OCI-LY1 (cell line): Measurements from ENCODE around the gene RANBP1.

Source experiments
- CTCF ChIP-seq: fragments of 200-600 bp; sonication (generic), shearing (Covaris generic); IDR thresholded peaks from 2 replicates; pipeline ENCODE4 v1.5.1; 2017; ENCODE audit warnings: mild to moderate bottlenecking, antibody characterized with exemption, low read length, moderate library complexity, mixed read lengths
- EZH2 ChIP-seq: fragments of 200-600 bp; sonication (generic), shearing (Covaris generic); IDR thresholded peaks from 2 replicates; pipeline ENCODE4 v1.8.0; 2017; ENCODE audit warnings: borderline replicate concordance, mixed run types, mild to moderate bottlenecking, antibody characterized with exemption, low read length, moderate library complexity, mixed read lengths

- TF ChIP-seq EZH2 = no peak
- TF ChIP-seq CTCF = no peak
These were observed 6.2 kb upstream of the RANBP1 start for GRCh38 chr22:20109411-20110358.
